SK-N-SH treated with all-trans-retinoic acid at 6 μM for 48 hours (cell line): ENCODE results near the gene RPS6KA2.

Source experiments
- CSDC2 ChIP-seq: fragments of 250-450 bp; sonication (Bioruptor Pico); IDR thresholded peaks from 2 replicates; pipeline ENCODE4 v1.5.0; 2020; ENCODE audit warnings: mild to moderate bottlenecking, moderate library complexity
- OSR1 ChIP-seq: fragments of 250-450 bp; sonication (Bioruptor Pico); IDR thresholded peaks from 2 replicates; pipeline ENCODE4 v1.8.0; 2022; ENCODE audit warnings: moderate library complexity, mild to moderate bottlenecking, inconsistent platforms
- ZFP3 ChIP-seq: fragments of 250-450 bp; sonication (Bioruptor Pico); IDR thresholded peaks from 2 replicates; pipeline ENCODE4 v1.5.0; 2020; ENCODE audit warnings: mild to moderate bottlenecking, moderate library complexity
- ZNF565 ChIP-seq: fragments of 450-650 bp; formaldehyde crosslinking; conservative IDR thresholded peaks from 2 replicates; pipeline ENCODE4 v1.5.0; 2020; ENCODE audit warnings: low read depth, mild to moderate bottlenecking, moderate library complexity
- ZNF70 ChIP-seq: fragments of 450-650 bp; formaldehyde crosslinking; IDR thresholded peaks from 2 replicates; pipeline ENCODE4 v1.5.0; 2020; ENCODE audit warnings: mild to moderate bottlenecking, moderate library complexity
- TF ChIP-seq, protein P1 (sequence below): fragments of 250-450 bp; sonication (Bioruptor Pico); IDR thresholded peaks from 2 replicates; pipeline ENCODE4 v1.5.0; 2020; ENCODE audit warnings: mild to moderate bottlenecking, moderate library complexity
- TF ChIP-seq, protein P2 (sequence below): fragments of 250-450 bp; sonication (Bioruptor Pico); IDR thresholded peaks from 2 replicates; pipeline ENCODE4 v1.8.0; 2021; ENCODE audit warnings: low read depth, mild to moderate bottlenecking, moderate library complexity, borderline replicate concordance
- TF ChIP-seq, protein P3 (sequence below): fragments of 250-450 bp; sonication (Bioruptor Pico); IDR thresholded peaks from 2 replicates; pipeline ENCODE4 v1.5.1; 2021; ENCODE audit warnings: mild to moderate bottlenecking, moderate library complexity

DNA sequence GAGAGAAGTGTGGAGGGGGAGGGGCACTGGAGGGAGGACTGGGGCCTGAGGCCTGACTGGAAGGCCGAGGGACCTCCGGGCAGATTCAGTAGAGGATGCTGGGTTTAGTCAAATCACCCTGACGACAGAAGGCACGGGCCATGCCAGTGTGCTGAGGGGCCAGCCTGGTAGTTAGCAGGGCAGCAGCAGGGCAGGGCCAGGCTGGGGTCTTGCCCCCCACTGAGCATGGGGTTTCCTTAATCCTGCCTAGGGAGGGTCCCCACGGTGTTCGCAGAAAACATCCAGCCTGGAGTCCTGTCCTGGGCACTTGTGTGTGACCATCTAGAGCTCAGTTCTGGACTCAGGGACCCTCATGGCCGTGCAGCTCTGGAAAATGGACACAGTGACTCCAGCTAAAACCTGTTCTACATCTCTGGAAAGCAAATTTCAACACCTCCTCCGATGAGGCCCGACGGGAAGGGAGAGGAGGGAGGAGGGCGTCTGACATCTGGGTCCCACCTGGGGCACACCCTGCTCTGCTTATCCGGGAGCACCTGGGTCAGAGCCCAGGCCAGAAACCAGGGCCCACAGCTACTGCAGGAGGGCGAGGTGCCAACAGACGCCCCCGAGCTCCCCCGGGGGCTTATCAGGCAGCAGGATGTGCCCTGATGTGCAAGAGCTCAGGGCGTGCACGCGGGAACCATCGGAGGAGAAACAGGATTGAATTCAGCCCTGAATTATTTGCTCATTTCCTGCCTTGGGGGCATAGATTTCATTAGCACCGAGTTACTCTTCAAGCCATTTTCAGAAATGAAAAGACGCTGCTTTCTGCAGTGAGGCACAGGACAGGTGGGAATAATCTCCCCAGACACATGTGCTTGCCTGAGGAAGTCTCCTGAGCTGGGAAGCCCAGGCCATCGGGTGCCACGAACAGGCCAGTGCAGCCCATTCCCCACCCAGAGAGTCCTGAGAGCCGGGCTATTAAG is 166.3 kb downstream of the RPS6KA2 start:
- TF ChIP-seq, protein P1, sequence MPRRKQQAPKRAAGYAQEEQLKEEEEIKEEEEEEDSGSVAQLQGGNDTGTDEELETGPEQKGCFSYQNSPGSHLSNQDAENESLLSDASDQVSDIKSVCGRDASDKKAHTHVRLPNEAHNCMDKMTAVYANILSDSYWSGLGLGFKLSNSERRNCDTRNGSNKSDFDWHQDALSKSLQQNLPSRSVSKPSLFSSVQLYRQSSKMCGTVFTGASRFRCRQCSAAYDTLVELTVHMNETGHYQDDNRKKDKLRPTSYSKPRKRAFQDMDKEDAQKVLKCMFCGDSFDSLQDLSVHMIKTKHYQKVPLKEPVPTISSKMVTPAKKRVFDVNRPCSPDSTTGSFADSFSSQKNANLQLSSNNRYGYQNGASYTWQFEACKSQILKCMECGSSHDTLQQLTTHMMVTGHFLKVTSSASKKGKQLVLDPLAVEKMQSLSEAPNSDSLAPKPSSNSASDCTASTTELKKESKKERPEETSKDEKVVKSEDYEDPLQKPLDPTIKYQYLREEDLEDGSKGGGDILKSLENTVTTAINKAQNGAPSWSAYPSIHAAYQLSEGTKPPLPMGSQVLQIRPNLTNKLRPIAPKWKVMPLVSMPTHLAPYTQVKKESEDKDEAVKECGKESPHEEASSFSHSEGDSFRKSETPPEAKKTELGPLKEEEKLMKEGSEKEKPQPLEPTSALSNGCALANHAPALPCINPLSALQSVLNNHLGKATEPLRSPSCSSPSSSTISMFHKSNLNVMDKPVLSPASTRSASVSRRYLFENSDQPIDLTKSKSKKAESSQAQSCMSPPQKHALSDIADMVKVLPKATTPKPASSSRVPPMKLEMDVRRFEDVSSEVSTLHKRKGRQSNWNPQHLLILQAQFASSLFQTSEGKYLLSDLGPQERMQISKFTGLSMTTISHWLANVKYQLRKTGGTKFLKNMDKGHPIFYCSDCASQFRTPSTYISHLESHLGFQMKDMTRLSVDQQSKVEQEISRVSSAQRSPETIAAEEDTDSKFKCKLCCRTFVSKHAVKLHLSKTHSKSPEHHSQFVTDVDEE (CRISPR knock-in tag) = no peak
- TF ChIP-seq ZNF565 (no peak), OSR1 (CRISPR knock-in tag) (no peak), ZNF70 (CRISPR knock-in tag) (no peak), ZFP3 (no peak), CSDC2 (CRISPR knock-in tag) (no peak)
- TF ChIP-seq, protein P2, sequence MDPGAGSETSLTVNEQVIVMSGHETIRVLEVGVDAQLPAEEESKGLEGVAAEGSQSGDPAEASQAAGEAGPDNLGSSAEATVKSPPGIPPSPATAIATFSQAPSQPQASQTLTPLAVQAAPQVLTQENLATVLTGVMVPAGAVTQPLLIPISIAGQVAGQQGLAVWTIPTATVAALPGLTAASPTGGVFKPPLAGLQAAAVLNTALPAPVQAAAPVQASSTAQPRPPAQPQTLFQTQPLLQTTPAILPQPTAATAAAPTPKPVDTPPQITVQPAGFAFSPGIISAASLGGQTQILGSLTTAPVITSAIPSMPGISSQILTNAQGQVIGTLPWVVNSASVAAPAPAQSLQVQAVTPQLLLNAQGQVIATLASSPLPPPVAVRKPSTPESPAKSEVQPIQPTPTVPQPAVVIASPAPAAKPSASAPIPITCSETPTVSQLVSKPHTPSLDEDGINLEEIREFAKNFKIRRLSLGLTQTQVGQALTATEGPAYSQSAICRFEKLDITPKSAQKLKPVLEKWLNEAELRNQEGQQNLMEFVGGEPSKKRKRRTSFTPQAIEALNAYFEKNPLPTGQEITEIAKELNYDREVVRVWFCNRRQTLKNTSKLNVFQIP = no peak
- TF ChIP-seq, protein P3, sequence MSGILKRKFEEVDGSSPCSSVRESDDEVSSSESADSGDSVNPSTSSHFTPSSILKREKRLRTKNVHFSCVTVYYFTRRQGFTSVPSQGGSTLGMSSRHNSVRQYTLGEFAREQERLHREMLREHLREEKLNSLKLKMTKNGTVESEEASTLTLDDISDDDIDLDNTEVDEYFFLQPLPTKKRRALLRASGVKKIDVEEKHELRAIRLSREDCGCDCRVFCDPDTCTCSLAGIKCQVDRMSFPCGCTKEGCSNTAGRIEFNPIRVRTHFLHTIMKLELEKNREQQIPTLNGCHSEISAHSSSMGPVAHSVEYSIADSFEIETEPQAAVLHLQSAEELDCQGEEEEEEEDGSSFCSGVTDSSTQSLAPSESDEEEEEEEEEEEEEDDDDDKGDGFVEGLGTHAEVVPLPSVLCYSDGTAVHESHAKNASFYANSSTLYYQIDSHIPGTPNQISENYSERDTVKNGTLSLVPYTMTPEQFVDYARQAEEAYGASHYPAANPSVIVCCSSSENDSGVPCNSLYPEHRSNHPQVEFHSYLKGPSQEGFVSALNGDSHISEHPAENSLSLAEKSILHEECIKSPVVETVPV = no peak
